HG02973 (cell line): ENCODE data around the gene DDOST.
"Not testable (repeated sequence)": the region's sequence is repeated elsewhere in the genome, so short reads cannot be mapped to it uniquely, and the experiment has no call there.

ENCODE experiments used
- ATAC-seq: cut with Tn5 transposase; IDR thresholded peaks from one replicate; pipeline ENCODE4 v1.9.1; 2021; ENCODE audit warnings: moderate library complexity; ENCODE audit not compliant: unreplicated experiment

DDOST gene

DNA sequence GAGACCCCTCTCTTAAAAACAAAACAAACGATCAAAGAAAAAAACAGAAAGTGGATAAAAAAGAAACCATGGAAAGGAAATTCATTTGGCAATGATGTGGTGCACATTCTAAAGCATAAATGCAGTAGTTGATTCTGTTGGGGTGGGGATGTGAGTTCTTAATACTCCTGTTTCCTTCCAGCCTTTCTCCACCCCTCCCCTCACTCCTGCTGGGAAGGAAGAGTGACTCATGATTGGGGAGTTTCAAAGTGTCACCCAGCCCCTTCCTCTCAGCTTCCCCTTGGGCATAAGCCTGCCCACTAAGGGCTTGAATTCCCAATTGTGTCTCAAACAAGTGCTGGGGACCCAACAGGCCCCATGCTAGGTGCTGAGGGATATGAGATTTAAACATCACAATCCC lies 34.6 kb downstream of the DDOST start:
- no peak for ATAC-seq

DNA sequence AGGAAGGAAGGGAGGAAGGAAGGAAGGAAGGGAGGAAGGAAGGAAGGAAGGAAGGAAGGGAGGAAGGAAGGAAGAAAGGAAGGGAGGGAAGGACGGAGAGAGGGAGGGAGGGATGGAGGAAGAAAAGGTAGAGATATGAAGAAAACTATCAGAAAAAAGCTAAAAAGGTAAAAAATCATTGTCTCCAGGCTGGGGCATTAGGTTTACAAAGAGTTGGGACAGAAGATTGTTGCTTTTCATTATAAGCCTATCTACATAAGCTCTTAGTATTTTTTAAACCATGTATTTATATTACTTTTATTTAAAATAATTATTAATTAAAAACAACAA lies 35.1 kb downstream of the DDOST start:
- no peak for ATAC-seq

DNA sequence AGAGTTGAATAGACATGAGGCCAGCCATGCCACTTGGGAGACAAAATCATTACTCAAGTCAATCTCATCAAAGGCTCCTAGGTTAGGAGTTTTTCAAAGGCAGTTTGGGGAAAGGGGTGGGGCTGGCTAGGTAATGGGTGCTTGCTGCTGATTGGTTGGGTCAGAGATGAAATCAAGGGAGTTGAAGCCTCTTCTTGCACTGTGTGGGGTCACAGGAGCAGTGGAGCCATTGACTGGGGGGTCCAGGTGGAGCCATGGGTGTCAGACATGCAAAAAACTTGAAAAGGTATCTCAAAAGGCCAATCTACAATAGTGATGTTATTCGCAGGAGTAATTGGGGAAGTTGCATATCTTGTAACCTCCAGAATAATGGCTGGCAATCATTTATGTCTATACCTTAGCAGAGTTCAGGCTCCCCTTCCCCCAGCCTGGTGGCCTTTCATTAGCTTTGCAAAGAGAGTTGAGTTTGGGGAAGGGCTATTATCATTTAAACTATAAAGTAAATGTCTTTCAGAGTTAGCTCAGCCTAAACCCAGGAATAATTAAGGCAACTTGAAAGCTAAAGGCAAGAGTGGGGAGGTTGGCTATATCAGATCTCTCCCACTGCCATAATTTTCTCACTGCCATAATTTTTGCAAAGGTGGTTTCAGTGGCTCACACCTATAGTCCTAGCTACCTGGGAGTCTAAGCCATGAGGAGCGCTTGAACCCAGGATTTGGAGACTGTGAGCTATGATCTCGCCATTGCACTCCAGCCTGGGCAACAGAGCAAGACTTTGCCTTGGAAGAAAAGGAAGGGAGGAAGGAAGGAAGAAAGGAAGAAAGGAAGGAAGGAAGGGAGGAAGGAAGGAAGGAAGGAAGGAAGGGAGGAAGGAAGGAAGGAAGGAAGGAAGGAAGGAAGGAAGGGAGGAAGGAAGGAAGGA lies 35.7 kb downstream of the DDOST start:
- no peak for ATAC-seq

DNA sequence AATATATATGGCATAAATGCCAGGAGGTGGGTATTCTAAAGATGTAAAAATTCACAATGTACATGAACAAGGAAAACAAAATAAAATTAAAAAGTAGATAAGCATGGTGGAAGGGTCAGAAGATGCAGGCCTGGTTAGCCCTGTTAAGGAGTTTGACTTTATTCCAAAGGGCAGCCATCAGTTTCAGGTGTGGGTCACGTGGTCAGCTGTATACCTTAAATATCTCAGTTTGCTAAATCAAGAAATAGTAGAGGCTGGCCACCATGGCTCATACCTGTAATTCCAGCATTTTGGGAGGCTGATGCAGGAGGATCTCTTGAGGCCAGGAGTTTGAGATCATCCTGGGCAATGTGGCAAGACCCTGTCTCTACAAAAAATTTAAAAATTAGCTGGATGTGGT lies 36.5 kb downstream of the DDOST start:
- no peak for ATAC-seq

DNA sequence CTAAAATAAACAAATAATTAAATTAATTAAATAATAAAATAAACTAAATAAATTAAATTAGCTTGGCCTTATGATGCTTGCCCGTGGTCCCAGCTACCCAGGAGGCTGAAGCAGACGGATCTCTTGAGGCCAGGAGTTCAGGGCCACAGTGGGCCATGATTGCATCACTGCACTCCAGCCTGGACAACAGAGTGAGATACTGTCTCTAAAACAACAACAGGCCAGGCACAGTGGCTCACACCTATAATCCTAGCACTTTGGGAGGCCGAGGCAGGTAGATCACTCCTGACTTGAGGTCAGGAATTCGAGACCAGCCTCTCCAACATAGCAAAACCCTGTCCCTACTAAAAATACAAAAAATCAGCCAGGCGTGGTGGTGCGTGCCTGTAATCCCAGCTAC lies 40.2 kb downstream of the DDOST start:
- ATAC-seq = no peak

DNA sequence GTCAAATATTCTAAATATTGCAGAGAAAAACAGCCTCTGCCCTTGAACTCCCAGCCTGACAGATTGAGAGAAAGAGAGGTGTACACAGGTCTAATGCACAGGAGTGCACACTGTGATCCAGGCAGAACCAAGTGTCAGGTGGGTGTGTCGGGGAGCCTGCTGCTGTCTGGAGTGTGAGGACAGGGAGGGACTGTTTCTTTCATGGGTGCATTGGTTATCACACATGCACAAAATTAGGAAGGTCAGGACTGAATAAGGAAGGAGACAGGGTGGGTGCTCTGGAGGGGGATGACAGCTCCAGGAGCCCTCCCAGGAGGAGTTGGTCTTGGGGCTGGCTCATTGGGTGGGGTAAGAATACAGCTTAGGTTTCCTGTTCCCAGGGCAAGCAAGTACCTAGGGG lies 41.2 kb downstream of the DDOST start:
- no peak for ATAC-seq

DNA sequence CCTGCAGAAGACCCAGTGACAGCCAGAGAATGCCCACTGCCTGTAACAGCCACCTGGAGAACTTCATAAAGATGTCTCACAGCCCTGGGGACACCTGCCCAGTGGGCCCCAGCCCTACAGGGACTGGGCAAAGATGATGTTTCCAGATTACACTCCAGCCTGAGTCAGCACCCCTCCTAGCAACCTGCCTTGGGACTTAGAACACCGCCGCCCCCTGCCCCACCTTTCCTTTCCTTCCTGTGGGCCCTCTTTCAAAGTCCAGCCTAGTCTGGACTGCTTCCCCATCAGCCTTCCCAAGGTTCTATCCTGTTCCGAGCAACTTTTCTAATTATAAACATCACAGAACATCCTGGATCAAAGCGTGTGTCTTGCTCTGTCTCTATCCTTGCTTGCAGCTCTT lies 42.6 kb downstream of the DDOST start:
- no peak for ATAC-seq

DNA sequence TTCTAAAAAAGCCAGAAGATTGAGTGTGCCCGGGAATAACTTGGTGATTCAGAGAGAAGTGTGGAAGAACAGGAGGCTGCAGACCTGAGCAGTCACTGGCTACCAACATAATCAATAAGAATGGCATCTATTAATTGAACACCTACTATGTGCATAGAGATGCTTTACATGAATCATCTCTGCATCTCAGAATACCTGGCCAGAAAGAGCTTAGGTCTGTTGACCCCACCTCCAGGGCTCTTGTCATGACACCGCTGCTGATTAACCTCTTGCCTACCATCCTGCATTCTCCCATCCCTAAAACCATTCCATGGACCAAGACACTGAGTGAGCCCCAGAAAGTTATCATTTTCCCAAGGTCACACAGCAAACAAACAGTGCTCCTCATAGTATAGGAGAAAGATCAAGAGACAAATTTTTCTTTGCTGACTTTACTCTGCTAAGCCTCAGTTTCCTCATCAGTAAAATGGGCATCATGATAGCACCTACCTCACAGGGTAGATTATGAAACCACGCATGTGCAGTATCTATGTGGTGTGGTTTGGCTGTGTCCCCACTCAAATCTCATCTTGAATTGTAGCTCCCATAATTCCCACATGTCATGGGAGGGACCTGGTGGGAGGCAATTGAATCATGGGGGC lies 44.2 kb downstream of the DDOST start:
- no peak for ATAC-seq

DNA sequence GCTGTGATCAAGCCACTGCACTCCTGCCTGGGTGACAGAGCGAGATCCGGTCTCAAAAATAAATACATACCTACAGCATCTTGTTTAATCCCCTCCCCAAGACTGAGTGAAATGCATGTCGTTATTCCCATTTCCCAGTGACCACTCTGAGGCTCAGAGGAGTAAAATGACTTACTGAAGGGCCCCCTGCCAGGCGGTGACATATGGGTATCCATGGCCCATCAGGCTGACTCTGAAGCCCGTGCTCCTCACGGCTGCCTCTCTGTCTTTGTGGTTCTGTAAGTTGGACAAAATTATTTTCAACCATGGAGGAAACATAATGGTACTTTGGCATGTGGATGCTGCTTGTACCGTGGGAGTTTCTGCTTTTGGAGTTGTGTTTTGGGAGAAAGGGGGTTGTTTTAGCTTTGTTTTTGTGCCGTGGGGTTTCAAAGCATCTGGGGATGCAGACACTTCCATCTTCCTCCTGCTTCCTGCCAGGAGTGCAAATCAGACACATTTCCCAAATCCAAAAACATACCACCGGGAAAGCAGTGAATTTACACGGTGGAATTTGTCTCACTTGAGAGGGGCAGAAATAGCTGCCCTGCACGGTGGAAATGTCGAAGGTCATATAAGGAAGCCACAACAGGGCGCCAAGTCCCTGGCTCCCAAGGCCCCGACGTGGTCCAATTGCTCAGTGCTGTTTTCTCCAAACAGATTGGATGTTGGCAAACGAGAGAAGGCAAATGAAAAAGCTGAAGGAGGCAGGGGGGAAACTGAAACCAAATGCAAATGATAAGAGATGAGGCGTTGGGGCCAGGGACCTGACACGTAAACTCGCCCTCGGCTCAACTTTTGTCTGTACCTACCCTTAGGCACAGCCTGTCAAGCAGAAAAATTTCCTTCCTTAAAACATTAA lies 45.0 kb downstream of the DDOST start:
- no peak for ATAC-seq

DNA sequence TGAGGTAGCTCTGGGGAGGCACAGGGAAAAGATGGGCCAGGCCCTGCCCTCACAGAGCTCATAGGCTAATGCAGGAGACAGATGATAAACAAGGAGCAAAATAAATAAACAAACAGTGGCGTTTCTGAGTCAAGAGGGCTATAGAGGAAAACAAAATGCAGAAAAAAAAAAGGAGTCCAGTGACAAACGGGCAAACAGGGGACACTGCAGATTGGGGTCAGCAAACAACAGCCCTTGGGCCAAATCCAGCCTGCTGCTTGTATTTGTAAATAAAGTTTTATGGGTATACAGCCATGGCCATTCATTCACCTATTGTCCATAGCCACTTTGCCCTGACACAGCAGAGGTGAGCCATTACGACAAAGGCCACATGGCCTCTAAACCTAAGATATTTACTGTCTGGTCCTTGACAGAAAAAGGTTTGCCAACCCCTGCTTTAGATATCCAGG lies 47.0 kb downstream of the DDOST start:
- ATAC-seq = no peak

DNA sequence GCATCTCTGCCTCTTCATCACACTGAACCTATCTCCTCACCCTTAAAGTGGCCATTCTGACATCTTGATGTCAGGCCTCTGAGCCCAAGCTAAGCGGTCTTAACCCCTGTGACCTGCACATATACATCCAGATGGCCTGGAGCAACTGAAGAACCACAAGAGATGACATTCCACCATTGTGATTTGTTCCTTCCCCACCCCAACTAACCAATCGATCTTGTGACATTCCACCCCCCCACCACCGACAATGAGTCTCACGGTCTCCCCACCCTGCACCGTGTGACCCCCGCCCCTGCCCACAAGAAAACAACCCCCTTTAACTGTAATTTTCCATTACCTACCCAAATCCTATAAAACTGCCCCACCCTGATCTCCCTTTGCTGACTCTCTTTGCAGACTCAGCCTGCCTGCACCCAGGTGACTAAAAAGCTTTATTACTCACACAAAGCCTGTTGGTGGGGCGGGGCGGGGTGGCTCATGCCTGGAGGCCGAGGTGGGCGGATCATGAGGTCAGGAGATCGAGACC lies 48.9 kb downstream of the DDOST start:
- ATAC-seq = no peak

DNA sequence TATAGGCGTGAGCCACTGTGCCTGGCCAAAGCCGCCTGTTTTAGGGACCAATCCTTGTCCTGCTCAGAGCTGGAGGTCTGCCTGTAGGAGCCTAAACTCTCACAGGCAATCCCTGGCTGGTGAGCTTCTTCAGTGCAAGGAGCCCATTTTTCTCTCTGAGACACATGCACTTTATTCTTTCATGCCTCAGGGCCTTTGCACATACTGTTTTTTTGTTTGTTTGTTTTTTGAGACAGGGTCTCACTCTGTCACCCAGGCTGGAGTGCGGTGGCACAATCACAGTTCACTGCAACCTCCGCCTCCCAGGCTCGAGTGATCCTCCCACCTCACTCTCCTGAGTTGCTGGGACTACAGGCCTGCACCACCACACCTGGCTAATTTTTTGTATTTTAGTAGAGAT lies 49.5 kb downstream of the DDOST start:
- ATAC-seq = no peak

DNA sequence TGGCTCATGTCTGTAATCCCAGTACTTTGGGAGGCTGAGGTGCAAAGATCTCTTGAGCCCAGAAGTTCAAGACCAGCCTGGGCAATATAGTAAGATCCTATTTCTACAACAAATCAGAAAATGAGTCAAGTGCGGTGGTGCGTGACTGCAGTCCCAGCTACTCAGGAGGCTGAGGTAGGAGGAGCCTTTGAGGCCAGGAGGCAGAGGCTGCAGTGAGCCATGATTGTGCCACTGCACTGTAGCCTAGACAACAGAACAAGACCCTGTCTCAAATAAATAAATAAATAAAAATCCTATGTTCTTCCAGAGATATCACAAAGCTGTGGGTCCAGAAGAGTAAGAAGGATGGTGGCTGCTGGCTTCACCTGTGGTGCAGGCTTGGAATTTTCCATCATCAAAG lies 50.2 kb downstream of the DDOST start:
- no peak for ATAC-seq

DNA sequence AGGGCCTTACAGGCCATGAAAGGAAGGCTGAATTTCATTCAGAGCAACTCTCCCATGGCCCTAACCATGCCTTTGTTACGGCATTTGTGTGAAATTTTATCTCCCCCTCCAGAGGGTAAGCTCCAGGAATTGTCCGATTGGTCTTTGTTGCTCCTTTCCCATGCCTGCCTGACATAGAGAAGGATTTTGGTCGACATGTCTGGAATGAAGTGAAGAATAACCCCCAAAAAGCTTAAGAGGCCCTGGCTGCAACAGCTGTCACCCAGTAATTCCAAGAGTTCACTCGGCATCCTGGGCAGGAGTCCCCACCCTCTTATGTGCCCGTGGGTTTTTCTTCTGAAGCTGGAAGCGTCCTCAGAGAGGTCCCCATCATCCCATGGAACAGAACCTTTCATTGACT lies 51.6 kb downstream of the DDOST start:
- ATAC-seq = no peak

DNA sequence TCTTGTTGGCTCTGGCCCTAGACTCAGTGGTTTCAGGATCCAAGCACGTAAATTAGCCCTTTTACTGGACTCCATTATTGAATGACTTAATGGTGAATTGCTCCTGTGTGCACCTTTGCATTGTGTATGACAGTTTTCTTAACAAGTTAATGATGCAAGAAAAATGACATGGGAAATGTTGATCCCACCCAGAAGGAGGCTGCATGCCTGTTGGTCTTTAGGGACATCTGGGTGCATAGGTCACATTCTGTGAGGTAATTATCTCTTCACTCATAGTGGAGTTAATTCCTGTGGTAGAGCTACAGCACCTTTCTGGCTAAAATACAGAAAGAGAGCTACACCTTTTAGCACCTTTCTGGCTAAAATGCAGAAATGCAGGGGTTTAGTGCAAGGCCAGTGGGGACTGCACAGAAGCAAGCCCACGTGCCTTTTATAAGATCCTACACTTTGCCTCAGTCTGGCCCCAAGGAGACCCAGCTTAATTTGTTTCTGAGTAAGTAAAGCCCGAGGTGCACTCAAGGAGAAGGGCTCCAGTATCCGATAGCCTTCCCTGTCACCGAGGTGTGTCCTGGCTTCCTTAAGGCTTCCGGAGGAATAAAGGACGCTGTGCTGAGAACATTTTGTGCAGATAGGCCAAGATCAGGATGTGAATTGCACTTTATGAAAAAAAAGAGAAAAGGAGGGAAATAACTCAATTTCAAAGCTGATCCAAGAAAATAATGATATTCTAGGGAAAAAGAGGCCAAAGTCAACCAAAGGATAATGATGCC lies 54.2 kb downstream of the DDOST start:
- not testable (repeated sequence) for ATAC-seq

DNA sequence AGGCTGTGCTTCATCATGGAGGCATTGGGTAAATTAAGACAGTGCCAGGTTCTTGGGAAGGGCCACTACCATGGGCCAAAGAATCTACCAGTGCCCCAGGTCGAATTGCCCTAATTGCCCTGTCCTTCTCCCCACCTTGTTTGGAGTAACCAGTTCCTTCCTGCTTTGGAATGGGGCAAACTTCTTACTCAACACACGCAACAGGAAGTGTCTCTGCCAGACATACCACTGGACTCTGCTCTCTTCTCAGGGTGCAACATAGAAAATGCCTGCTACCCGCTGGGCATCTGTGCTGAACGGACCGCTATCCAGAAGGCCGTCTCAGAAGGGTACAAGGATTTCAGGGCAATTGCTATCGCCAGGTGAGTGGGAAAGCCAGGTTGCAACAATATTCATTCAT lies 56.5 kb downstream of the DDOST start:
- no peak for ATAC-seq

DNA sequence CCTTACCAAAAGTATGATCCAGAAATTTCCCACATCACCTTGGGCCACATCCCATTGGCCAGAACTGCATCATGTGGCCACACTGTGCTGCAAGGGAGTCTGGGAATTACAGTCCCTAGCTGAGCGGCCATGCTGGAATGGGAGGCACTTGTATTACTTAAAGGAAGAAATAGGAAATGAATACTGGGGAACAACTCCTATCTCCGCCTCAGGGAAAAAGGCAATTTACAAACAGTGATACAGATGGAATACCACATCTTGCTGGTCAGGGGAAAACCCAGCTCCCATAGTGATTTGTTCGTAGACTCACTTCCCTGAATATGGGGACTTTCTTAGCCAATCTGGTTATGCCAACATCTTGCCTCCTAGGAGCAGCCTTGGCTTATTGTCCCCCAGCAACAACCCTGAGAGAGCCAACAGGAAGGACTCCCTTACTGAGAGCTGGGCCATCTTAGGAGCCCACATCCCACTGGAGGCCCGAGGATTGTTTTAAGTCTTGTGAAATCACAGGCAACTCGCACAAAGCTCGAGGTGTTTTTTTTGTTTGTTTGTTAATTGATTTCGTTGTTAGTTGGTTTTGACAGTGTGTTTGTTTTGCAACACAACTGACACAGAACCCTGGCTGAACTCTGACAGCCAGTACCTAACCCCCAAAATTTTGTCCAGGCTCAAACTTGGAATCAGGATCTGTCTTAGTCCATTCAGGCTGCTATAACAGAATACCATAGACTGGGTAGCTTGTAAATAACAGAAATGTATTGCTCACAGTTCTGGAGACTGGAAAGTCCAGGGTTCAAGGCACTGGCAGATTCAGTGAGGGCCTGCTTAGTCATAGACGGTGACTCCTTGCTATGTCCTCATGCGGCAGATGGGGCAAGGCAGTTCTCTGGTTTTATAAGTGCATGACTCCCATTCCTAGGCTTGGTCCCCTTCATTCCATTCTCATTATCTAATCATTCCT lies 57.4 kb downstream of the DDOST start:
- no peak for ATAC-seq

DNA sequence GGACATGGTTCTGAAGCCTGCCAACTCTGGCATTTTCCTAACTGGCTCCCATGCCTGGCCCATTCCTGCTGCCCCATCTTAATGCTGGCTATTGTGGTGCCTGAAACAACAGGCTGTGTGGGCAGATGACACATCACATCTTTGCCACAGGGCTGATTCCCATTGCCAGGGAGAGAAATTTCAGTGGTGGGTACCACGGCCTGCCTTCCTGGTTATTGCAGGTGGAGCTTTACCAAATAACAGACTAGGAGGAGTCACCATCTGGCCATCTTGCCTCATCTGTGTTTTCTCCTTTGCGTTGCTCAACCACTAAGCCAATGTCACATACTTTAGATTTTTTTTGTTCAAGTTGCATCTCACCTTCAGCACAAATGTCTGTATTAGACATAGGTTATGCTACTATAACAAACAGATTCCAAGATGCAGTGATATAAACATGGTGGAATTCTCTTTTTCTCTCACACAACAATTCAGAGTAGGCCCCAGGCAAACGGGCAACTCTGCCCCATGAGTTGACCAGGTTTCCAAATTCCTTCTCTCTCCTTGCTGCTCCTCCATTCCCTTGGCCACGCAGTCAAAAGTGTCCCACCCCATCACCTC lies 58.2 kb downstream of the DDOST start:
- ATAC-seq = no peak
